Upper lobe of left lung (tissue), 4 donors: Measurements from ENCODE around the gene DGLUCY.

Source experiments
- CTCF ChIP-seq, 6 experiments: fragments of 450-650 bp in 4 of 6; fragments of 200-600 bp in 2 of 6; sonication (generic) in 2 of 6; IDR thresholded peaks; one replicate each; pipeline ENCODE4 v1.5.1; 2016 to 2019; ENCODE audit warnings: antibody characterized with exemption in 6 of 6
- EP300 ChIP-seq, 4 donors: sonication (generic); formaldehyde crosslinking; IDR thresholded peaks; one replicate each; pipeline ENCODE4 v1.5.1; 2017; ENCODE audit warnings: antibody characterized with exemption in 4 of 4, control low read depth in 2 of 4
- POLR2A ChIP-seq, 4 donors: fragments of 450-650 bp; IDR thresholded peaks; one replicate each; pipeline ENCODE4 v1.5.1; 2016 to 2017; ENCODE audit warnings: antibody characterized with exemption in 4 of 4, mild to moderate bottlenecking in 2 of 4
- POLR2AphosphoS5 ChIP-seq, 2 donors: sonication (generic); formaldehyde crosslinking; IDR thresholded peaks; one replicate each; pipeline ENCODE4 v1.5.1; 2017; ENCODE audit warnings: antibody characterized with exemption in 2 of 2

- TF ChIP-seq CTCF (IDR thresholded peaks at IDR 0.05) (no peak), POLR2A (IDR thresholded peaks at IDR 0.05) (no peak), POLR2AphosphoS5 (IDR thresholded peaks at IDR 0.05) (no peak), EP300 (IDR thresholded peaks at IDR 0.05) (no peak)
Measured at GRCh38 chr14:91258876-91259275, 145.0 kb downstream of the DGLUCY start.
